Breast epithelium (tissue), 3 donors: ENCODE data around the gene CCDC171.

Experiments used
- POLR2AphosphoS5 ChIP-seq, 3 donors: sonication (generic); formaldehyde crosslinking; IDR thresholded peaks; one replicate each; pipeline ENCODE4 v1.6.1; 2017; ENCODE audit warnings: antibody characterized with exemption in 3 of 3
- TF ChIP-seq, protein P1 (sequence below), 3 donors: fragments of 450-650 bp; IDR thresholded peaks; one replicate each; pipeline ENCODE4 v1.5.1; 2016 to 2017; ENCODE audit warnings: antibody characterized with exemption in 3 of 3, mild to moderate bottlenecking in 3 of 3, moderate library complexity in 3 of 3

DNA sequence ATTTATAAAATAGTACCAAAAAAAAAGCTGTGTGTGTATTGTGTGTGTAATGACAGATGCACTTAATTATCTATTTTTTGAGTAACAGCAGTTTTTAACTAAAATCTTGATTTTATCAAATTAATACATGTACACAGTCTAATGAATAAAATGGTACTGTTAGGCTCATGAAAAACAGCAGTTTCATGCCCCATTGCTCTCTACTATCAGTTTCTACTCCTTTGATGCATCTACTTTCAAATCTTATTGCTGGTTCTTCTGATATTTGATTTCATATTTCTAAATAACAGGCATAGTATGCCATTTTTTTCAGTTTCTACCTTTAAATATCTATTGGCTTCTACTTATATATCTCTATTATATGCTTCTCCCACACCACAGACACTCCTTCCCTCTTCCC is 117.4 kb downstream of the CCDC171 start:
- TF ChIP-seq, protein P1, sequence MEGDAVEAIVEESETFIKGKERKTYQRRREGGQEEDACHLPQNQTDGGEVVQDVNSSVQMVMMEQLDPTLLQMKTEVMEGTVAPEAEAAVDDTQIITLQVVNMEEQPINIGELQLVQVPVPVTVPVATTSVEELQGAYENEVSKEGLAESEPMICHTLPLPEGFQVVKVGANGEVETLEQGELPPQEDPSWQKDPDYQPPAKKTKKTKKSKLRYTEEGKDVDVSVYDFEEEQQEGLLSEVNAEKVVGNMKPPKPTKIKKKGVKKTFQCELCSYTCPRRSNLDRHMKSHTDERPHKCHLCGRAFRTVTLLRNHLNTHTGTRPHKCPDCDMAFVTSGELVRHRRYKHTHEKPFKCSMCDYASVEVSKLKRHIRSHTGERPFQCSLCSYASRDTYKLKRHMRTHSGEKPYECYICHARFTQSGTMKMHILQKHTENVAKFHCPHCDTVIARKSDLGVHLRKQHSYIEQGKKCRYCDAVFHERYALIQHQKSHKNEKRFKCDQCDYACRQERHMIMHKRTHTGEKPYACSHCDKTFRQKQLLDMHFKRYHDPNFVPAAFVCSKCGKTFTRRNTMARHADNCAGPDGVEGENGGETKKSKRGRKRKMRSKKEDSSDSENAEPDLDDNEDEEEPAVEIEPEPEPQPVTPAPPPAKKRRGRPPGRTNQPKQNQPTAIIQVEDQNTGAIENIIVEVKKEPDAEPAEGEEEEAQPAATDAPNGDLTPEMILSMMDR (IDR thresholded peaks at IDR 0.05): no peak
- TF ChIP-seq POLR2AphosphoS5 (IDR thresholded peaks at IDR 0.05): no peak
